SU-DHL-6 (cell line): ENCODE data around the gene DYNLT2.

Source experiments
- CTCF ChIP-seq: fragments of 200-600 bp; sonication (generic); IDR thresholded peaks from one replicate; pipeline ENCODE4 v1.5.1; 2017; ENCODE audit warnings: antibody characterized with exemption, mild to moderate bottlenecking, low read length, moderate library complexity; ENCODE audit not compliant: insufficient read depth, poor library complexity, severe bottlenecking
- EZH2phosphoT487 ChIP-seq: fragments of 200-600 bp; sonication (generic), shearing (Covaris generic); conservative IDR thresholded peaks from 2 replicates; pipeline ENCODE4 v1.6.1; 2018; ENCODE audit warnings: mild to moderate bottlenecking, antibody characterized with exemption, low read length, moderate library complexity, mixed read lengths

- TF ChIP-seq CTCF (no peak), EZH2phosphoT487 (no peak)
Observed at GRCh38 chr6:169738204-169738975, 13.0 kb downstream of the DYNLT2 start.
